CD4-positive, alpha-beta T cell treated with Interleukin-17A for 4 hours (primary cell): ENCODE measurements around the gene AGMAT.
"Not testable (repeated sequence)": the region's sequence is repeated elsewhere in the genome, so short reads cannot be mapped to it uniquely, and the experiment has no call there.

ENCODE experiments used
- DNase-seq: peaks from one replicate; pipeline ENCODE4 v3.0.0-alpha.2; 2020; ENCODE audit warnings: mixed read lengths

The AGMAT gene

GRCh38 chr1:15609631-15610030, 24.8 kb upstream of the AGMAT start:
- DNase-seq, result no peak

- no peak for DNase-seq
Measured at GRCh38 chr1:15605398-15606383, 20.8 kb upstream of the AGMAT start.

GRCh38 chr1:15604400-15604799, 19.5 kb upstream of the AGMAT start:
- not testable (repeated sequence) for DNase-seq

GRCh38 chr1:15603966-15604282, 19.1 kb upstream of the AGMAT start:
- not testable (repeated sequence) for DNase-seq

- DNase-seq, result peak; percentile 94
Measured at GRCh38 chr1:15603050-15603965, 18.5 kb upstream of the AGMAT start.

GRCh38 chr1:15598436-15598835, 13.6 kb upstream of the AGMAT start:
- DNase-seq, result no peak

- DNase-seq, result no peak
Measured at GRCh38 chr1:15595809-15596617, 11.2 kb upstream of the AGMAT start.

- DNase-seq, result no peak
Measured at GRCh38 chr1:15592285-15592684, 7.4 kb upstream of the AGMAT start.

GRCh38 chr1:15583016-15583706, 1.7 kb downstream of the AGMAT start:
- DNase-seq, result no peak

GRCh38 chr1:15579683-15580047, 5.2 kb downstream of the AGMAT start:
- DNase-seq, result no peak

- peak; percentile 71 for DNase-seq
Measured at GRCh38 chr1:15578921-15579682, 5.7 kb downstream of the AGMAT start.

- DNase-seq, result peak; percentile 61
Measured at GRCh38 chr1:15577691-15578090, 7.2 kb downstream of the AGMAT start.

GRCh38 chr1:15575549-15576150, 9.2 kb downstream of the AGMAT start:
- no peak for DNase-seq

- DNase-seq, result no peak
Measured at GRCh38 chr1:15574741-15575140, 10.1 kb downstream of the AGMAT start.

- no peak for DNase-seq
Measured at GRCh38 chr1:15573477-15573876, 11.4 kb downstream of the AGMAT start.

GRCh38 chr1:15571266-15571665, 13.6 kb downstream of the AGMAT start:
- no peak for DNase-seq

GRCh38 chr1:15570861-15571260, 14.0 kb downstream of the AGMAT start:
- no peak for DNase-seq

GRCh38 chr1:15568387-15569073, 16.3 kb downstream of the AGMAT start:
- DNase-seq, result no peak

GRCh38 chr1:15559189-15559810, 25.6 kb downstream of the AGMAT start:
- no peak for DNase-seq

GRCh38 chr1:15558516-15558915, 26.3 kb downstream of the AGMAT start:
- no peak for DNase-seq
